T-helper 2 cell treated with Interferon-gamma antibody and Interleukin-4, amounts not matched to agents 5 μg/mL and 100 μg/mL, for 36 hours (primary cell): ENCODE data around the gene OR52R1.
"Not testable (repeated sequence)": the region's sequence is repeated elsewhere in the genome, so short reads cannot be mapped to it uniquely, and the experiment has no call there.

ENCODE experiments used
- DNase-seq: peaks from one replicate; pipeline ENCODE4 v3.0.0; 2021; ENCODE audit warnings: low spot score
- H3K27ac Mint-ChIP-seq: one replicate; pipeline ENCODE4 v1.8.0; 2021; ENCODE audit warnings: mild to moderate bottlenecking, mixed read lengths
- H3K27me3 Mint-ChIP-seq: one replicate; pipeline ENCODE4 v1.8.0; 2021; ENCODE audit warnings: low read depth, mixed read lengths
- H3K36me3 Mint-ChIP-seq: one replicate; pipeline ENCODE4 v1.8.0; 2021; ENCODE audit warnings: low read depth, mixed read lengths
- H3K4me1 Mint-ChIP-seq: one replicate; pipeline ENCODE4 v1.8.0; 2021; ENCODE audit warnings: low read depth, mixed read lengths
- H3K4me3 Mint-ChIP-seq: one replicate; pipeline ENCODE4 v1.8.0; 2022; ENCODE audit warnings: mild to moderate bottlenecking, moderate library complexity, mixed read lengths
- H3K9me3 Mint-ChIP-seq: one replicate; pipeline ENCODE4 v1.8.0; 2021; ENCODE audit warnings: mixed read lengths

Gene OR52R1

DNA sequence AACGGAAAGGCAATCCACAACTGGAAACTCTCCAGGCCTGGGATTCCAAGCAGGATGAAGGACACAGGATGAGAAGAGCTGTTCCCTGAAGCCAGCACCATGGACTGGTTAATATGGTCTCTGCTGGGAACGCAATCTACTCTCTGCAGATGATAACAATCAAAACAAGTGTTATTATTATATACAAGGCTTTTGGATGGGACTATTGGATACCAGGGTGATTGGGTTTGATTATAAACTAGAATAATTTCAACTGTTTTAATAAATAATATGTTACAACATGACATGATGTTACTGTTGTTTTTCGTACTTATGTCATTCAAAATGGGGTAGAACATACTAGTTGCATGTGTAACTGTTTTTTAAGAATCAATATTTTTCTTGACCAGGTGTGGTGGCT is at the start of gene OR52R1:
Gene OR52R1 (minus strand): TSS at position 101 of the 400 bp plus-strand sequence. CDS start 0 bp downstream, at position 101.
- H3K4me3 Mint-ChIP-seq, result no peak within 1 kb of the TSS

DNA sequence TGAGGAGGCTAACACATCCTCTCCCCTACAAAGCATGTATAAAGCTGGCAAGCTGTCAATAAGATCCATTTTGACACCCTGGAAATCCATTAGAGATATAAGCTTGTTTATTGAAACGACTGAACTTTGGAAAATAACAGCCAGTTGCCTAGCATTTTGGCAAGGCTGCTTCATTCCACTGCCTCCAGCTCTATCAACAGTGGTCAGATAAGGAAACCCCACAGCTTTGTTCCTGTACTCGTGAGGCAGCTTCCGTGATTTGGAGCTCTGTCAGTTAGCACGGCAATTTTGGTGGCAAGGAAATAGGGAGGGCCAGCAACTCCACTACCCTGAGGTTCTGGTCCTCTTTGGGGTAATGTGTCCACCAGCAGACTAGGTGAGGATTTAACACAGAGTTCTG is 46.9 kb upstream of the OR52R1 start:
- H3K4me1 Mint-ChIP-seq, result no peaks in the 10 kb centered on the region
- H3K36me3 Mint-ChIP-seq, result no peaks in the 10 kb centered on the region
- H3K27ac Mint-ChIP-seq, result no peak overlapping the region
- no peaks in the 10 kb centered on the region for H3K27me3 Mint-ChIP-seq
- DNase-seq, result no peak
- H3K4me3 Mint-ChIP-seq, result no peak overlapping the region
- H3K9me3 Mint-ChIP-seq, result no peaks in the 10 kb centered on the region

More for the DNA sequence above, at the start of gene OR52R1:
- Mint-ChIP-seq H3K27ac (no peak within 1 kb of the TSS), H3K4me1 (no peaks in the 10 kb centered on the region), H3K36me3 (no peaks in the 10 kb centered on the region), H3K9me3 (no peaks in the 10 kb centered on the region), H3K27me3 (no peaks in the 10 kb centered on the region)
- no peak for DNase-seq

DNA sequence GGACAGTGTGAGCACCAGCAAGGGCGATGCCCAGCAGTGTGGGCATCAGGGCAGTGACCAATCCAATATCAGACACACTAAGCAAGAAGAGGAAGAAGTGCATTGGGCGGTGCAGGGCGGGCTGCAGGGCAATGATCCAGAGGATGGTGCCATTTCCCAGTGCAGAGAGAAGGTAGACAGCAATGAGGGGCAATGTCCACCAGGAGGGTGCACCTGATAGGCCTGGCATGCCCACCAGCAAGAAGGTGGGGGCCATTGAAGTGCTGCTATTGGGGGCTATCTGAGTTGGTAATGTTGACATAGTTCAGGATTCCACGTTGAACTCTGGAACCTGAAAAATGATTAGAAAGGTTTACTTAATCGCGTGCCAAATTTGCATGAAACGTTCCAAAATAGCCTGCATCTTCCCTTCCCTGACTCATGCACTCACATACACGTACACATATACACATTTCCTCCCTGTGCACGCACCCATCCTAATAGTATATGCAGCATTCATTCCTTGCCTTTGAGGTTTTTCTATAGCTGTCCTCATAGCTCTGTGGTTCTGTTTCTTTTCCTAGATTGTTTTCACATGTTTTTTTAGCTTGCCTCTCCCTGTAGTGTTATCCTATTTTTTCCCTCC is 44.8 kb upstream of the OR52R1 start, which contains the start of gene OR51S1:
Gene OR51S1 (minus strand): TSS at position 301 of the 625 bp plus-strand sequence. CDS start 0 bp downstream, at position 301.
- Mint-ChIP-seq H3K4me3 (no peak within 1 kb of the TSS), H3K27me3 (no peaks in the 10 kb centered on the region), H3K4me1 (no peaks in the 10 kb centered on the region), H3K27ac (no peak within 1 kb of the TSS), H3K36me3 (no peaks in the 10 kb centered on the region), H3K9me3 (no peaks in the 10 kb centered on the region)
- no peak for DNase-seq

DNA sequence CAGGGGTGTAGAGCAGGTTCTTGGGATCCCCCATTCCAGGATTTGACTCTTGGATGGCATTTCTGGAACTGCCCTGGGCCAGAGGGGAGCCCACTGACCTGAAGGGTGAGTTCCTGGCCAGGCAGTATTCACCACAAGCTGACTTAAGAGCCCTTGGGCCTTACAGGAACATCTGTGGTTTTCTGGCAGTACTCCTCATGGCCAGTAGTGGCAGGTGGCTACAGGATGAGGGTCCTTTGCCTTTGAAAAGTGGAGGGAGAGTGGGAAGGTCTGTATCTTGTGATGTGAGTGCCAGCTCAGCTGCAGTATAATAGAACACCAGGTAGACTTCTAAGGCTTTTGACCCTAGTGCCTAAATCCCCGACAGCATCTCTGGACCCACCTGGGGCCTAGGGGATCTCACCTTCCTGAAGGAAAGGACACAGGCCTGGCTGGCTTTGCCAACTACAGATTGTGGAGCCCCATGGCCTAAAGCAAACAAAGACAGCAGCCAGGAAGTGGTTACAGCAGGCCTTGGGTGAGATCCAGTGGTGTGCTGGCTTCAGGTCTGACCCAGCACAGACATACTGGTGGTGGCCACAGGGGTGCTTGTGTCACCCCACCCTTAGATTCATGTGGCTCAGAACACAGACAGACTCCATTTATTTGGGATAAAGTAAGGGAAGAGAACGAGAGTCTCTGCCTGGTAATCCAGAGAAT is 35.8 kb upstream of the OR52R1 start:
- no peaks in the 10 kb centered on the region for H3K27me3 Mint-ChIP-seq
- H3K9me3 Mint-ChIP-seq, result no peaks in the 10 kb centered on the region
- no peaks in the 10 kb centered on the region for H3K4me1 Mint-ChIP-seq
- H3K4me3 Mint-ChIP-seq, result no peak overlapping the region
- no peak for DNase-seq
- no peak overlapping the region for H3K27ac Mint-ChIP-seq
- no peaks in the 10 kb centered on the region for H3K36me3 Mint-ChIP-seq

DNA sequence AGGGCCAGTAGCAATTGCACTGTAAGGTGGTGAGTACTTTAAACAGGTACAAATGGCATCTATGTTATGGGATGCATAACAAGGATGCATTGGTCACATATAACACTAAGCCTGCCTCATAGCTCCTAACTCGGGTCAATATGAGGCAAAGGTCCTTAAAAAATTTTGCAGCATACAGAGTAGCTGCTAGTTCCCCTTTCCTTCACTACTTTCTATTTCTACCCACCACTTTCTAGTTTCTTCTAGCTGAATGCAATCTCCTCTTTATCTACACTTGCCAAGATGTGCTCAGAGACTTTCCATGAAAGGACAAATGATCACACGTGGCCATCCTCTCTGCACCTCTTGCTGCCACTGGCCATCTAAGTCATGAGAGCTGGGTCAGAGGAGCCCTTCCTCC is 26.7 kb upstream of the OR52R1 start:
- no peak overlapping the region for H3K27ac Mint-ChIP-seq
- H3K4me3 Mint-ChIP-seq, result no peak overlapping the region
- no peaks in the 10 kb centered on the region for H3K36me3 Mint-ChIP-seq
- no peaks in the 10 kb centered on the region for H3K27me3 Mint-ChIP-seq
- no peaks in the 10 kb centered on the region for H3K9me3 Mint-ChIP-seq
- no peak for DNase-seq
- H3K4me1 Mint-ChIP-seq, result no peaks in the 10 kb centered on the region

DNA sequence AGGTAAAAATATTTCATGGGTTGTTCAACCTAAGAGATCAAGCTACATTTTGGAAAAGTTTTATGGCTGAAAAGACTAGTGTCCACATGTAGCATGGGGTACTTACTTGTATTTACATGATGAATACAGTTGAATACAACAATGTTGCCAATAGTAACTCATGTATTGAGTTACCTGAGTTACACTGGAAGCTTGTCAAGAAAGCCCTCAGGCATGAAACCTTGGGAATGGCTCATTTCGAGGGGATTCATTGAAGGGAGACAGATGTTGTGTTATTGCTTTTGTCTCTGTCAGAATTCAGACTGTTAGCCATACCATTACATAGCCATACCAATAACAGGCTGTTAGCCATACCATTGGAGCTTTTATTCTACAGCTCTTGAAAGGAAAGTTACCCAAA is 26.2 kb upstream of the OR52R1 start:
- no peak overlapping the region for H3K27ac Mint-ChIP-seq
- DNase-seq, result no peak
- H3K9me3 Mint-ChIP-seq, result no peaks in the 10 kb centered on the region
- no peak overlapping the region for H3K4me3 Mint-ChIP-seq
- H3K4me1 Mint-ChIP-seq, result no peaks in the 10 kb centered on the region
- no peaks in the 10 kb centered on the region for H3K36me3 Mint-ChIP-seq
- H3K27me3 Mint-ChIP-seq, result no peaks in the 10 kb centered on the region

DNA sequence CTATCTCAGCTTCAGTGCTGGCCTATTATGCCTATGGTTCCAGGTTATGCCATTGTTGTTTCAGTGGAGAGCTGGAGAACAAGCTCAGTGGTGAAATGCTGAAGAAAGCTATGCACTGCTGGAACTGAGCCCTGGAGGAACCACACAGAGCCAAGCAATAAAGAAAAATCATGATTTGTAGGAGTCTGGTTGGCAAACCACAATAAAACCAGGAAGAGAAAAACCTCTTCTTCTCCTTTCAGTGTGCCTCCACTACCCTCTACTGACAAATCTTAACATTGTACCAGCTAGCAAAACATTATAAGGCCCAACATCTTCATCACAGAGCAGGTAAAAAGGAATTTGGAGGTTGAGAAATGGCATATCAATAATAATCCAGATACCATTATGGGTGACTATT is 22.2 kb upstream of the OR52R1 start:
- no peak overlapping the region for H3K27ac Mint-ChIP-seq
- H3K27me3 Mint-ChIP-seq, result no peaks in the 10 kb centered on the region
- no peaks in the 10 kb centered on the region for H3K4me1 Mint-ChIP-seq
- DNase-seq, result no peak
- no peak overlapping the region for H3K4me3 Mint-ChIP-seq
- H3K9me3 Mint-ChIP-seq, result no peaks in the 10 kb centered on the region
- no peaks in the 10 kb centered on the region for H3K36me3 Mint-ChIP-seq

DNA sequence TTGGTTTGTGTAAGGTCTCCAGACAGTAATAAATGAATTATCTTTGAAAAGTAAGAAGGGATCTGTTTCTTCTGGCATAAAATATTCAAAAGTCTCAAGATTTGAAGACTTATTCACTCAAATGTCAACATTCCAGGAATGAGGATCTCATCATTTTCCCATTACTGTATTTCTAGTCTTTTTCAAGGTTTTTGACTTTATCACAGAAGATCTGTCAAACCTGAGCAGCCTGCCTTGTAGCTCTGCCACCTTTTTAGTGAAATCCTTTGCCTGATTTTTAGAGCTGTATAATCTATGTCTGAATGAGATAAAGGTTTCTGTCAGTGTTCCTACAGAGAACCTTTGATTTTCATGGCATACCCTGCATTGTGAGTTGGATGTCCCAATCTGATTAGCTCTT is 21.0 kb upstream of the OR52R1 start:
- no peak overlapping the region for H3K4me3 Mint-ChIP-seq
- H3K36me3 Mint-ChIP-seq, result no peaks in the 10 kb centered on the region
- DNase-seq, result no peak
- no peaks in the 10 kb centered on the region for H3K4me1 Mint-ChIP-seq
- no peaks in the 10 kb centered on the region for H3K27me3 Mint-ChIP-seq
- H3K9me3 Mint-ChIP-seq, result no peaks in the 10 kb centered on the region
- H3K27ac Mint-ChIP-seq, result no peak overlapping the region

DNA sequence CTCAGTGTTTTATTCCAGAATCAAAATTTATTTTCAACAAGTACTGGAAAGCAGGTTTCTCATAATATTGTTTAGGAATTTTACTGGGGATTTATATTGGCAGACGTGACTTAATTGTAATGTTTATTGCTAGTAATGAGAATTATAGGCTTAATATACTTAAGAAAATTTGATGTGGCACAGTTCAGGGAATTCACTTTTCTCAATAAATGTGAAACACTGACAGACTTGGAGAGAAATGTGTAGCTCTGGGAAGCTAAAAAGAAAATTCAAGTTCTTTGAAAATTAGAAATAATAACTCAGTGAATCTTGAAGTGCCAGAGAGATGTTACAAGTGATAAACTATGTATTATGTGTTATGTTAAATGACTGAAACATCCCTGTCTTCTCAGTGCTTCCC is 16.8 kb upstream of the OR52R1 start, which contains the start of gene OR51F2:
Gene OR51F2 (plus strand): TSS at position 301 of the 400 bp plus-strand sequence. CDS start 101 bp downstream, outside the sequence.
- DNase-seq, result no peak
- Mint-ChIP-seq H3K4me3 (no peak within 1 kb of the TSS), H3K9me3 (no peaks in the 10 kb centered on the region), H3K36me3 (no peaks in the 10 kb centered on the region), H3K27me3 (no peaks in the 10 kb centered on the region), H3K4me1 (no peaks in the 10 kb centered on the region), H3K27ac (no peak within 1 kb of the TSS)

DNA sequence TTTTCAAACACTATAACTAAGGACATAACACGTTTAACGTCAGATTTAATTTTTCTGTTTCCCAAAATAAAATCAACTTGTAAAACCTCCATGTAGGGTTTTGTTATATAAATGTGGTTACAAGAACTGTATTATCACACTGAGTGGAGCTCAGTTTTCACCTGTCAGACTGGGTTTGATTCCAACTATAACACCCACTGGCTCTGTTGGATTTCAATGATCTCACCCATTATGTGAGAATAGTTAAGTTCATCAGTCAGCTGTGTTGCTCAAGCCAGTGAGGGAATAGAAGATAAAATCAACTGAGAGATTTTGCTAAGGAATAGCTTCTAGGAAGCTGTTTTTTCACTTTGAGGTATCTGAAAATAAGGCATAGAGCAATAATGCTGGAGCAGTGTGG is 5.1 kb upstream of the OR52R1 start:
- Mint-ChIP-seq H3K27me3 (no peaks in the 10 kb centered on the region), H3K27ac (no peak overlapping the region), H3K4me1 (no peaks in the 10 kb centered on the region), H3K4me3 (no peak overlapping the region), H3K36me3 (no peaks in the 10 kb centered on the region), H3K9me3 (no peaks in the 10 kb centered on the region)
- DNase-seq, result no peak

DNA sequence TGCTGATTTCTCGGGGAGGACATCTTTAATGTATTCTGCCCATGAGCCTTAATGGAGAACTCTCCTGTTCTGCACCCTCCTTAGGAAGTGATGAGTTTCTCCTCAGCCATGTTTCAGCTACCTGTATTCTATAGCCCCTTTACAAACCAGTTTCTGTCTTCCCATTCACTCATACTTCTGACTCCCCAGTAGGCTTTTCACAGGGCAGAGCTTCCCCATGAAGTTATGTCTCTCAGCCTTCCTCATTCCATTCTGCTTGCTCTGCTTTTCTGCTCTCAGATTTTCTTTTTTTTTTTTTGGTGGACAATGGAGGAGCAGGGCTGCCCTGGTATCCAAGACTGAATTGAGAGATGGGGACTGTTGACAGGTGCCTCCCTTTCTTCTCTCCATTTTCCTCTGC is 4.3 kb upstream of the OR52R1 start:
- Mint-ChIP-seq H3K4me1 (no peaks in the 10 kb centered on the region), H3K9me3 (no peaks in the 10 kb centered on the region), H3K4me3 (no peak overlapping the region), H3K27ac (no peak overlapping the region), H3K36me3 (no peaks in the 10 kb centered on the region), H3K27me3 (no peaks in the 10 kb centered on the region)
- DNase-seq, result no peak

DNA sequence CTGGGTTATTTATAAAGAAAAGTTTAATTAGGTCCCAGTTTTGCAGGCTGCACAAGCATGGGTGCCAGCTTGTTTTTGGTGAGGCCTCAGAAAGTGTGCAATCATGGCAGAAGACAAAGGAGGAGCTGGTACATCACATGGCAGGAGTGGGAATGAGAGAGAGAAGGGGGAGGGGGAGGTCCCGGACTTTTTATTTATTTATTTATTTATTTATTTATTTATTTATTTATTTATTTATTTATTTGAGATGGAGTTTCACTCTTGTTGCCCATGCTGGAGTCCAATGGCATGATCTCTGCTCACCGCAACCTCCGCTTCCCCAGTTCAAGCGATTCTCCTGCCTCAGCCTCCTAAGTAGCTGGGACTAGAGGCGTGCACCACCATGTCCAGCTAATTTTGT is 2.9 kb downstream of the OR52R1 start:
- not testable (repeated sequence) for H3K36me3 Mint-ChIP-seq, H3K27ac Mint-ChIP-seq, H3K27me3 Mint-ChIP-seq, DNase-seq, H3K4me1 Mint-ChIP-seq, H3K4me3 Mint-ChIP-seq, H3K9me3 Mint-ChIP-seq

DNA sequence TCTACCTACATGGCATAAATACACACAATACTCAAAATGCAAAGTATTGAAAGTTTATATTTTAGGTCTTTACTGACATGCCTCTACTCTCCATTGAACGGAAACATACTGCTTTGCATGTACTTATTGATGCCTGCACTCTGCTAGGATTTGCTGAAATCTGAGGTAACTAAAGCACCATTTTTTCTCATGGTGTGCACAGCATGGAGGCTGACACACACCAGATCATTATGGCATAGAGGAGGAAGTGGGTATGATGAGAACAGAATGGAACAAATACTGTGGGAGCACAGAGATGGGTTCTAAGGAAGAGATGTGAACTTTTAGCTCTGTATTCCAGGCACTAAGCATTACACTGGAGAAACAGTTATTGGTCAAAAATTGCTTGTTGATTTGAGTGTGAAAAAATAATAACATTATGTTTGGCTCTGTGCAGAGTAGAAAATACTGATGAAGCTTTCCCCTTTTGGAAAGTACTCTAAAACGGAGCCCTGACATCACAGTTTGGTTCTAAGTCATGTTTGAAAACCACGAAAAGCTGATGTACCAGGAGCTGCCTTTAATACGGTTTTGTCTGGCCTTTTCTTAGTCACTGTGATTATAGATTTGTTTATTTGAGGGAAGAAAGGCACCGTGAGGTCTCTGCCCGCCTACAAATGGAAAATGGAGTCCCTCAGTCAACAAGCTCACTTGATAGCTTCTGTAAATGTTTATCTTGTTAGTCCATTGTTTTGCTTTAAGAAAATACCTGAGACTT is 5.6 kb downstream of the OR52R1 start:
- no peak overlapping the region for H3K27ac Mint-ChIP-seq
- H3K4me1 Mint-ChIP-seq, result no peaks in the 10 kb centered on the region
- no peaks in the 10 kb centered on the region for H3K27me3 Mint-ChIP-seq
- no peak overlapping the region for H3K4me3 Mint-ChIP-seq
- no peak for DNase-seq
- H3K36me3 Mint-ChIP-seq, result no peaks in the 10 kb centered on the region
- no peaks in the 10 kb centered on the region for H3K9me3 Mint-ChIP-seq

DNA sequence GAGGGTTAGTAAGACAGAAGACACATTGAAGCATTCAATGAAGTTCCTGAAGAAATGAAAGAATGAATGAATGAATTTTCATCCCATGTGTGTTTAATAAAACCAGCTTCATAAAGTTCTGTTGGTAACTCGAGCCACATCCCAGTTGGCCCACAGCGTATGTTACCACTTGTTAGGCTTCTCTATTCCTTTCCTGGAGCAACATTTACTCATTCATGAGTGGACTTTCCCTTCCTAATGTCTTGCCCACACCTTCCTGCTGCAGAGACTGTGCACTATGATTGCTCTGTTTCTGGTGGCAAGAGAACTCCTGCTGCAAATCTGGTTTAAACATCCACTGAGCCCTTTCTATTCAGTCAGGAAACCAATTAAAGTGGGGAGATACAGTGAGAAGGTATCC is 7.0 kb downstream of the OR52R1 start:
- DNase-seq, result no peak
- Mint-ChIP-seq H3K27me3 (no peaks in the 10 kb centered on the region), H3K27ac (no peak overlapping the region), H3K4me3 (no peak overlapping the region), H3K4me1 (no peaks in the 10 kb centered on the region), H3K9me3 (no peaks in the 10 kb centered on the region), H3K36me3 (no peaks in the 10 kb centered on the region)
